PFSK-1 (cell line): ENCODE measurements around the gene EMC8.

Experiments
- POLR2AphosphoS5 ChIP-seq: IDR thresholded peaks from 2 replicates; pipeline ENCODE4 v1.6.1; 2012; ENCODE audit warnings: low read depth, mild to moderate bottlenecking, control low read depth, low read length, moderate library complexity
- REST ChIP-seq, 2 experiments: IDR thresholded peaks; 2 replicates each; pipeline versions ENCODE4 v1.6.1 to v1.8.0; 2011 to 2012; ENCODE audit warnings: low read depth in 2 of 2, low read length in 2 of 2, control low read depth in 1 of 2, inconsistent platforms in 1 of 2, mild to moderate bottlenecking in 1 of 2, moderate library complexity in 1 of 2; ENCODE audit not compliant: insufficient read depth in 1 of 2
- TAF1 ChIP-seq: IDR thresholded peaks from 2 replicates; pipeline ENCODE4 v1.6.1; 2012; ENCODE audit warnings: low read length, control low read depth, borderline replicate concordance; ENCODE audit not compliant: insufficient read depth

DNA sequence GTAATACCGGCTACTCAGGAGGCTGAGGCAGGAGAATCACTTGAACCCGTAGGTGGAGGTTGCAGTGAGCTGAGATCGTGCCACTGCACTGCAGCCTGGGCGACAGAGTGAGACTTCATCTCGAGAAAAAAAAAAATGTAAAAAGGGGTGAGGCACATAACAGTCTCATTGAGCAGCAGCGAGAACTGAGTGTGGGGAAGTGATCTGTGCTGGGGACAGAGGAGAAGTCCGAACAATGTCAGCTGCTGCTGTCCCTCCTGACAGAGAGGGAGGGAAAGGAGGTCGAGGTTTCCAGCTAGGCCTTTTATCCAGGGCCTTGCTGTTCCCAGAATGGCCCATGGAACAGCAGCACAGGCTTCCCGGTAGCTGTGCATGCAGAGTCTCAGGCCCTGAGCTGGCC, 62.4 kb downstream of the EMC8 start:
- no peak for TF ChIP-seq POLR2AphosphoS5
- no peak for TF ChIP-seq REST (IDR thresholded peaks at IDR 0.05; ENCODE audit: insufficient read depth in 1 of 2, low read depth in 2 of 2, low read length in 2 of 2)
- no peak for TF ChIP-seq TAF1
